ENCODE data around the gene KLHL30.

DNA sequence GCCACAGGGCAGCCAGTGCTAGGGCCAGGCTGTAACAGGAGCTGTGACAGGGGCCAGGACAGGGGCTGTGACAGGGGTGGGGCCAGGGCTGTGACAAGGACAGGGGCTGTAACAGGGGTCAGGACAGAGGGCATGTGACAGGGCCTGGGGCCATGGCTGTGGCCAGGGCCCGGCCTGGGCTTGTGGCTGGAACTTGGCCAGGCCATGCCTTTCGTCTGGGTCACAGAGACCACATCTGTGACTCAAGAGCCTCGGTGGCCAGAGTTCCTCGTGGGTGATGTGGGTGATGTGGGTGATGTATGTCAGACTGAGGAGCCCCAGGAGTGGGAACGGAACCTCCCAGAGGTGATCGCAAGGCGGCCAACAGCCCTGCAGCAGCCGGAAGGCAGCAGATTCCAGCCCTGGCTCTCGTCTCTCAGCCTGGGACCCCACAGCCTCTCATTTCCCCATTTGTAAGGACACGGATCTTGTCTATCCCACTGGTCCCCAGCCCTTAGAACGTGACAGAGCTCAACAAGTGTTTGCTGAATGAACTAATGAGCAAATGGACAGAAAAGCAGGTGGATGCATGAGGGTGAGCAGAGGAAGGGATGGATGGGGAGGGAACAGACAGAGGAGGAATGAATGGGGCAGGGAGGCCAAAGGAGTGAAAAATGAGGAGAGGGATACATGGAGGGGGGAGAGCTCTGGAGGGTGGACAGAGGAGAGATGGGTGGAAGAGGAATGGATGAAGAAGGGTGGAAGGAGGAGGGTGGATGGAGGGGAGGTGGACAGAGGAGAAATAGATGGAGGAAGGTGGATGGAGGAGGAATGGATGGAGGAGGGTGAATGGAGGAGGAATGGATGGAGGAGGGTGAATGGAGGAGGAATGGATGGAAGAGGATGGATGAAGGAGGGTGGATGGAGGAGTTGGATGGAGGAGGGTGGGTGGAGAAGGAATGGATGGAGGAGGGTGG lies 21.0 kb upstream of the KLHL30 start:
- TF ChIP-seq, protein P1, sequence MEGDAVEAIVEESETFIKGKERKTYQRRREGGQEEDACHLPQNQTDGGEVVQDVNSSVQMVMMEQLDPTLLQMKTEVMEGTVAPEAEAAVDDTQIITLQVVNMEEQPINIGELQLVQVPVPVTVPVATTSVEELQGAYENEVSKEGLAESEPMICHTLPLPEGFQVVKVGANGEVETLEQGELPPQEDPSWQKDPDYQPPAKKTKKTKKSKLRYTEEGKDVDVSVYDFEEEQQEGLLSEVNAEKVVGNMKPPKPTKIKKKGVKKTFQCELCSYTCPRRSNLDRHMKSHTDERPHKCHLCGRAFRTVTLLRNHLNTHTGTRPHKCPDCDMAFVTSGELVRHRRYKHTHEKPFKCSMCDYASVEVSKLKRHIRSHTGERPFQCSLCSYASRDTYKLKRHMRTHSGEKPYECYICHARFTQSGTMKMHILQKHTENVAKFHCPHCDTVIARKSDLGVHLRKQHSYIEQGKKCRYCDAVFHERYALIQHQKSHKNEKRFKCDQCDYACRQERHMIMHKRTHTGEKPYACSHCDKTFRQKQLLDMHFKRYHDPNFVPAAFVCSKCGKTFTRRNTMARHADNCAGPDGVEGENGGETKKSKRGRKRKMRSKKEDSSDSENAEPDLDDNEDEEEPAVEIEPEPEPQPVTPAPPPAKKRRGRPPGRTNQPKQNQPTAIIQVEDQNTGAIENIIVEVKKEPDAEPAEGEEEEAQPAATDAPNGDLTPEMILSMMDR (IDR thresholded peaks at IDR 0.05) = no peak
- no peak for TF ChIP-seq POLR2AphosphoS5 (IDR thresholded peaks at IDR 0.05)
- TF ChIP-seq POLR2A (IDR thresholded peaks at IDR 0.05) = no peak

Measured in breast epithelium (tissue), 3 donors.